ENCODE measurements around the gene C2orf49.

C2orf49 gene

GRCh38 chr2:105329561-105330495 lies 7.5 kb upstream of the C2orf49 start, which contains the start of gene TGFBRAP1:
TGFBRAP1 (minus strand) TSS chr2:105329735; CDS start chr2:105308301, 21,434 bp downstream.
- TF ChIP-seq CTCF (IDR thresholded peaks at IDR 0.05) = no peak
- Histone ChIP-seq H3K9me3 (no peaks in the 10 kb centered on the region), H3K4me3 (ENCODE audit: low read depth in 1 of 2, low read length in 1 of 2) (peak within 1 kb of the TSS; percentile 66 to 69), H3K36me3 (no peaks in the 10 kb centered on the region), H3K27ac (peak within 1 kb of the TSS; percentile 77), H3K4me1 (ENCODE audit: control insufficient read depth in 1 of 2, insufficient read depth in 1 of 2, low read depth in 1 of 2, low read length in 1 of 2) (peaks cover 46 to 55% of the 10 kb centered on the region in 2 experiments), H3K27me3 (no peaks in the 10 kb centered on the region)

- no peak overlapping the region for H3K27ac ChIP-seq
- no peaks in the 10 kb centered on the region for H3K27me3 ChIP-seq
- no peaks in the 10 kb centered on the region for H3K9me3 ChIP-seq
- peaks cover 36 to 55% of the 10 kb centered on the region in 2 experiments for H3K4me1 ChIP-seq (ENCODE audit: control insufficient read depth in 1 of 2, insufficient read depth in 1 of 2, low read depth in 1 of 2, low read length in 1 of 2)
- no peak for TF ChIP-seq CTCF (IDR thresholded peaks at IDR 0.05)
- no peak overlapping the region for H3K4me3 ChIP-seq (ENCODE audit: low read depth in 1 of 2, low read length in 1 of 2)
- no peaks in the 10 kb centered on the region for H3K36me3 ChIP-seq
Observed at GRCh38 chr2:105330681-105331375, 6.5 kb upstream of the C2orf49 start.

- Histone ChIP-seq H3K27ac (peak overlapping the region; percentile 95), H3K4me3 (ENCODE audit: low read depth in 1 of 2, low read length in 1 of 2) (no peak overlapping the region), H3K9me3 (no peaks in the 10 kb centered on the region), H3K36me3 (no peaks in the 10 kb centered on the region), H3K27me3 (no peaks in the 10 kb centered on the region), H3K4me1 (ENCODE audit: control insufficient read depth in 1 of 2, insufficient read depth in 1 of 2, low read depth in 1 of 2, low read length in 1 of 2) (peaks cover 28 to 52% of the 10 kb centered on the region in 2 experiments)
- TF ChIP-seq CTCF (IDR thresholded peaks at IDR 0.05) = no peak
Observed at GRCh38 chr2:105334211-105334610, 3.1 kb upstream of the C2orf49 start.

GRCh38 chr2:105335469-105335868 lies 1.9 kb upstream of the C2orf49 start:
- H3K27me3 ChIP-seq = no peaks in the 10 kb centered on the region
- peak overlapping the region; percentile 95 for H3K27ac ChIP-seq
- no peaks in the 10 kb centered on the region for H3K9me3 ChIP-seq
- H3K4me1 ChIP-seq (ENCODE audit: control insufficient read depth in 1 of 2, insufficient read depth in 1 of 2, low read depth in 1 of 2, low read length in 1 of 2) = peaks cover 21 to 45% of the 10 kb centered on the region in 2 experiments
- no peak for TF ChIP-seq CTCF (IDR thresholded peaks at IDR 0.05)
- no peak overlapping the region for H3K4me3 ChIP-seq (ENCODE audit: low read depth in 1 of 2, low read length in 1 of 2)
- peaks cover 11% of the 10 kb centered on the region for H3K36me3 ChIP-seq

- Histone ChIP-seq H3K4me1 (ENCODE audit: control insufficient read depth in 1 of 2, insufficient read depth in 1 of 2, low read depth in 1 of 2, low read length in 1 of 2) (peaks cover 19 to 44% of the 10 kb centered on the region in 2 experiments), H3K27me3 (no peaks in the 10 kb centered on the region), H3K36me3 (peaks cover 24% of the 10 kb centered on the region), H3K27ac (peak overlapping the region; percentile 95), H3K4me3 (ENCODE audit: low read depth in 1 of 2, low read length in 1 of 2) (peak overlapping the region; percentile 95 to 96), H3K9me3 (no peaks in the 10 kb centered on the region)
- no peak for TF ChIP-seq CTCF (IDR thresholded peaks at IDR 0.05)
Observed at GRCh38 chr2:105336786-105337121, 586 bp upstream of the C2orf49 start.

Data from neutrophil (primary cell).